Activated CD8-positive, alpha-beta memory T cell treated with anti-CD3 and anti-CD28 coated beads, Interleukin-2, amount 50 U/mL, for 24 hours (primary cell): ENCODE data around the gene MEP1A.
"Not testable (repeated sequence)": the region's sequence is repeated elsewhere in the genome, so short reads cannot be mapped to it uniquely, and the experiment has no call there.

Source experiments
- DNase-seq: peaks from one replicate; pipeline ENCODE4 v3.0.0-alpha.2; 2020; ENCODE audit errors: extremely low read depth

The MEP1A gene

DNA sequence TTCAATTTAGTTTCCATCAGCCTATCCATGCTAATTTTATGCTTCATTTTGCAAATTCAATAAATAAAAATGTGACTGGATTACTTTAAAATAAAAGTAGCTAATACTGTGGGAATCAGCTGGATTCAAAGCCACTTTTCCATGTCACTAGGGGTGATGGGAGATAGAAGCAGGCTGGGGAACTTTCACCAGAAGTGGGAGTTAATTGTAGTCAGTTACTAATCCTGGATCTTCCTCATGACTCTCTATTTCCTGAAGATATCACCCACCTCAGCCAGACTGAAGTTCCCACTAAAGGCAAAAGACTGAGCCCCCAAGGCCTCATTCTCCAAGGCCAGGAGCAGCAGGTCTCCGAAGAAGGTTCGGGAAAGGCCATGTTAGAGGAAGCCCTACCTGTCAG, 41.8 kb downstream of the MEP1A start:
- not testable (repeated sequence) for DNase-seq

- DNase-seq = no peak
Observed at GRCh38 chr6:46838033-46838432, 44.8 kb downstream of the MEP1A start.

GRCh38 chr6:46842252-46842846, 49.2 kb downstream of the MEP1A start:
- not testable (repeated sequence) for DNase-seq

- DNase-seq = no peak
Observed at GRCh38 chr6:46845126-46845525, 51.9 kb downstream of the MEP1A start.

GRCh38 chr6:46848684-46849360, 55.6 kb downstream of the MEP1A start:
- peak; percentile 12 for DNase-seq

DNA sequence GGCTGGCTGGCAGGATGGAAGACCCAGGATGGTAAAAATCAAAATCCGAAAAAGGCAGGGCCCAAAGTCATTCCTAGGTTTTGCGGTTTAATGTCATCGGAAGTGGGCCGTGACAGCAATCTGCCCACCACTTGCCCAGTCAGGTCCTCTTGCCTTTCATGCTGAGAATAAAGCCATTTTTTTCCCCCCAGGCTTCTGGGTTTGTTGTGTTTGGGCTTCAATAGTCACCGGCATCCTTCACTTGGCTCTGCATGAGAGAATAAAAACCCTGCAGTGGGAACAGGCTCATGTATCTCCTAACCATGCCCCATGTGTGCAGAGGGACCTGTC, 56.1 kb downstream of the MEP1A start:
- no peak for DNase-seq

DNA sequence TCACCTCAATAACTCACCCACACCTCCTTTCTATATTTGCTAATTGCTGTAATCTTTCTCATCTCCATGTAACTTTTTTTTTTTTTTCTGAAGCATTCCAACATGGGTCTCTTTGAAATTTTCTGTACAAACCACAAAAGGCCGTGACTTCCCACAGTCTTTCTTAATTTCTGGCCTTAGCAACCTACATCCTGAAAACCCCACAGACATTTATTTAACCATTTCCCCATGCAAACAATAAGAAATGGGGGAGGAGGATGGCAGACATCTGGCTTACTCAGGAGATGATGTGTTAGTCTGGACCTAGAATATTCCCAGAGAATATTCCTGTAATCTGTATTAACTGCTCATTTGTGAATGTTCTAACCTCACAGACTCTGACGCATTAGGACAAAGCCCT, 57.6 kb downstream of the MEP1A start:
- DNase-seq = no peak

- not testable (repeated sequence) for DNase-seq
Observed at GRCh38 chr6:46851576-46851975, 58.4 kb downstream of the MEP1A start.

DNA sequence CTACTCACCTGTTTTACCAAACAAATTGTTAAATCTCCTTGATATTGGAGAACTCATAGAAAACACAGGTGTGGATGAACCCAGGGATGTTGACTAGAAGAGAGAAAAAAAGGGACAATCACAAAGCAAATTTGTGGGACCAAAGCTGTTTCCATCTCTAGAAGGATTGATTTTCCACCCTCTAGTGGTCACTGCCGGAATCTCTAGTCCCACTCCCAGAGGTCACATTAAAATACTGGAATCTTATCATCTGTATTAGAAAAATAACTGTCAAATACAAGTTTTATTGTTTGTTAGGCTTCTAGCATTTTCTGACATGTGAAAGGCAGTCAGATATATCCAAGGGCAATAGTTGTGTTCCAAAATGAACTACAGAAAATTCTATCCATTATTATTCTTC, 62.8 kb downstream of the MEP1A start:
- not testable (repeated sequence) for DNase-seq

DNA sequence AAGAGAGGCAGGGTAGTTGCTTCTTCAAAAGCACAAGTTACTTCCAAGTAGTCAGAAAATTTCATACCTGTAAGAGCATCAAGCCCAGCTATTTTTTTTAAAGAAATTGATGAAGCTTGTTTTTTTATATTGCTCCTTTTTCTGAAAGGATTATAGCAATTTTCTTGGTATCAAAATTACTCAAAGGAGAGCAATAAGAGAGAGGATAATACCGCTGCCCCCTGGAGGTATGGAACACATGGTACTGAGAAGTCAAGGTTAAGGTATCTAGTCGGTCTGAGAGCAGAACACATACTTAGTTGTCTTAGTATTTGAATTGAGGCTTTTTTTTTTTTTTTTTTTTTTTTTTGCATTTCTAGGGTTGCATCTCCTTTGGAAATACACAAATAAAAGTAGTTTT, 69.2 kb downstream of the MEP1A start:
- DNase-seq = no peak

- DNase-seq = no peak
Observed at GRCh38 chr6:46863791-46864190, 70.6 kb downstream of the MEP1A start.

DNA sequence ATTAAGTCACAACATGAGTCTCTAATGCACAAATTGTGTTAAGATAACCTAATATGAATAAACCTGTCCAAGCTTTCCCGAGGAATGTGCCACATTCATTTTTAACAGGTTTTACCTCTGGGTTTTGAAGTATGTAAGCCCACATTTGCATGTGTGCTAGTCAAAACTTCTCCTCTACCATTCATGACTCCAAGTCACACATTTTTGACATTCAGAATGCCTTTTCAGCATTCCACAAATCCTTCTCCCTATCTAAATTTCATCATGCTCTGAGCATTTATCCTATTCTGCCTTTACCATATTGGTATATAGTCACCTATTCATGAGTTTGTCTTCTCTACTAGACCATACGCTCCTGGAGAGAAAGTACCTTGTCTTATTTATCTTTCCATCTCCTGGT, 72.0 kb downstream of the MEP1A start:
- no peak for DNase-seq

DNA sequence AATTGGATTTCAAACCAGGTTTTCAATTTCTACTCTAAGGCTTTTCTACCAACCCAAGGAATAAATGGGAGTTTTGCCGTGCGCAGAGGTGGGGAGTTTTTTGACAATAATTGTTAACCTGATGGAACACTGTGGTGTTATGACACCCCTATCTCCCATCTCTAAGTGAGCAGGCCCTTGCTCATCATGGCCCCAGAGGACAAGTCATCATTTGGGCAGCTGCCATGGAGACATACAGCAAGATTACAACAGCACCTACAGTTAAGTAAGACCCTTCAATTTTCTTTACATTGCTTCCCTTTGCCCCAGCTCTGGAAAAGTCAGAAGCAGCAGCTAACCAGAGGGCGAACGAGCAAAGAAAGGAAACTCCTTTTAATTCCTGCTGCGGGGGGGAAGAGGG, 74.2 kb downstream of the MEP1A start:
- no peak for DNase-seq

DNA sequence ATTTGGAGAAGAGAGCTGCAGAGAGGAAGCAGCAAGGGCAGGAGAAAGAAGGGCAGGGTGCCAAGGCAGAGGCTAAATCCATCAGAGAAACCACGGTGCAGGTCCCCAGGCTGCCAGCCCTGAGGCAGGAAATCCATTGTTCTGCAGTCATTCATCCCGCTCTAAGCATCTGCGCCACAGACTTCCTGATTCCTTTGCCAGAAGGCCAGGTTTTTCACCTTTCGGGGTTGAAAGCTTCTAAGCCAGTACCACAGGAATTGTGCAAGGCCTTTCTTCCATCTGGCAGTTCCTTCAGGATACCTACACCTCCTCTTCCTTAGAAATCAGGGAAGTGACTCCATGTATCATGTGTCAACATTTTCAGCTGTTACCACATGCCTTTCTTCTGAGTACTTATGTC, 82.9 kb downstream of the MEP1A start:
- DNase-seq = no peak

- no peak for DNase-seq
Observed at GRCh38 chr6:46879003-46879402, 85.8 kb downstream of the MEP1A start.

DNA sequence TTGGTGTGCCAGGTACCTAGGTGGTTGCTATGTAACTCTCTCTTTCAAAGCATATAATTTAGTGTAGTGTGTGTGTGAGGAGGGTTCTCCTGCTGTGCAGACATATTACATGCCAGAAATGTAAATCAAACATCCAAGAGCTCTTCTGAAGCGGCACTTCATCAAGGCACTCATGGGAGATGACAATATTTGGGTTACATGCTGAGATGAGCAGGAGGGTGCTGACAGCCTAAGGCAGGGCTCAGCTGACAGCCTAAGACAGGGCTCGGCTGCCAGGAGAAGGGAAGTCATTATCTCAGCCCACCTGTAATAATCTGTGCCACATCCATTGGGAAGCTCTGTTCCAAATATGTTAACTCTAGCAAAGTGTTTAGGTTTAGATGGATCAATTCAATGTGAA, 89.5 kb downstream of the MEP1A start:
- DNase-seq = no peak

- DNase-seq = no peak
Observed at GRCh38 chr6:46888031-46888430, 94.8 kb downstream of the MEP1A start.

DNA sequence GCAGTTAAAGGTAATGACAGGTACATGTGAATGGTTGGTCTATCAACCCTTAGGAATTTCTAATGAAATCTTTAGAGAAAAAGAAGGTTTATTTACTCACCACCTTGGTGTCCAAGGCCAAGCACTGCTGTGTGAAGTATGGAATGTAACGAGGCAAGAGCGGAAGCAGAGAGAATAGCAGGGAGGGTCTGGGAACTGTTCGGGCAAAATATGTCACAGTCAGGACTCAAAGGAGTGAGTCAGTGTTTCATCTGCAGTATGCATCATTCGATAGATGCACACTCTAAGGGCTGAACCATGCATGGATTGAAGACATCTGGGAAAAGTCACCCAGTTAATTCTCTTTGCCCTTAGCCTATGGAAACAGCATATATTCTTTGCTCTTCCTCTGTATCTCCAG, 95.4 kb downstream of the MEP1A start:
- no peak for DNase-seq
